ENCODE results near the gene MAP3K10. TPM values are rescaled to one million over a fixed set of nuclear protein-coding genes. Genes with fewer than 3 reads are reported as not detected.

Gene MAP3K10
- polyA plus RNA-seq, 1 donor from 2014 or later = 18.3 TPM

DNA sequence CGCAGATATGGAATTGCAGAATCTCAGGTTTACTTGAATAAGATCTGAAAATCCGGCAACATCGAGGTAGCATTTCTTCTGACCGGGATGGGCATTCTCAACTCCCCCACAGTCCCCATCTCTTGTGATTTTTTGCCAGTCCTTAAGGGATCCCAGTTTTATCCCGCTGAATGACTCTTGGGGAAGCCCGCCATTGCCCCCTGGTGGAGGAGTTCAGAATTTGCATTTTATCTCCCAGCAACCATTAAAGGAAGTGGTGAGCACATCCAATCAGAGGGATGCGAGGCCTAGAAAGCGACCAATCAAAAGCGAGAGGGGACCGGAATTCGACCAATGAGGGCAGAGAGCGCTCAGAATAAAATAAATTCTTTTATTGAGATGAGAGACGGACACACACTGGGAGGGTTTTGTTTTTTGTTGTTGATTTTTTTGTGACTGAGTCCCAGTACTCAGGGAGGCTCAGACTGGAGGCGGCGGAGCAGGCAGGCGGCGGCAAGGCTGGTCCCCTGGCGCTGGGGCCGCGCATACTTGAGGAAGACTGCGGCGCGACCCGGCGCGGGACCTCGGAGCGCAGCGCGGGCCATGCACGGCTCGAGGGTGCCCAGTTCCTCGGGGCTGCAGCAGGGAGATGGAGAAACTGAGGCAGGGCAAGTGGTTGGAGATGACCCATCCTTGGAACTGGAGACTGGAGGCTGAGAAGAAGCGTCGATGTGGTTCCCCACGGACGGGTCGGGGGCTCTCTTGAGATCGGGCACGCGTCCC, 30.8 kb downstream of the MAP3K10 start:
- H3K27me3 ChIP-seq (ENCODE audit: insufficient read depth, low read depth, low read length) = peaks cover 21% of the 10 kb centered on the region
- no peaks in the 10 kb centered on the region for H3K36me3 ChIP-seq (ENCODE audit: insufficient read depth, low read length)
- no peak overlapping the region for H2AFZ ChIP-seq (ENCODE audit: low read depth, low read length)
- H3K9me3 ChIP-seq (ENCODE audit: low read length) = no peaks in the 10 kb centered on the region
- no peaks in the 10 kb centered on the region for H3F3A ChIP-seq (ENCODE audit: insufficient read depth, low read length, poor library complexity, severe bottlenecking)
- no peak overlapping the region for H3K4me2 ChIP-seq (ENCODE audit: low read length)
- H3K79me2 ChIP-seq (replicated peaks; ENCODE audit: insufficient read depth, low read length) = no peaks in the 10 kb centered on the region
- H3K9ac ChIP-seq (ENCODE audit: low read length) = no peak overlapping the region
- H3K9me2 ChIP-seq (ENCODE audit: insufficient read depth, low read length) = no peaks in the 10 kb centered on the region
- H4K20me1 ChIP-seq (ENCODE audit: insufficient read depth) = no peaks in the 10 kb centered on the region
- TF ChIP-seq TAF1 (IDR thresholded peaks at IDR 0.05; ENCODE audit: low read depth) (no peak), RAD21 (conservative IDR thresholded peaks at IDR 0.05) (peak; percentile 60), SMC3 (conservative IDR thresholded peaks at IDR 0.05; ENCODE audit: poor library complexity) (peak; percentile 69)
- TF ChIP-seq, protein P1, sequence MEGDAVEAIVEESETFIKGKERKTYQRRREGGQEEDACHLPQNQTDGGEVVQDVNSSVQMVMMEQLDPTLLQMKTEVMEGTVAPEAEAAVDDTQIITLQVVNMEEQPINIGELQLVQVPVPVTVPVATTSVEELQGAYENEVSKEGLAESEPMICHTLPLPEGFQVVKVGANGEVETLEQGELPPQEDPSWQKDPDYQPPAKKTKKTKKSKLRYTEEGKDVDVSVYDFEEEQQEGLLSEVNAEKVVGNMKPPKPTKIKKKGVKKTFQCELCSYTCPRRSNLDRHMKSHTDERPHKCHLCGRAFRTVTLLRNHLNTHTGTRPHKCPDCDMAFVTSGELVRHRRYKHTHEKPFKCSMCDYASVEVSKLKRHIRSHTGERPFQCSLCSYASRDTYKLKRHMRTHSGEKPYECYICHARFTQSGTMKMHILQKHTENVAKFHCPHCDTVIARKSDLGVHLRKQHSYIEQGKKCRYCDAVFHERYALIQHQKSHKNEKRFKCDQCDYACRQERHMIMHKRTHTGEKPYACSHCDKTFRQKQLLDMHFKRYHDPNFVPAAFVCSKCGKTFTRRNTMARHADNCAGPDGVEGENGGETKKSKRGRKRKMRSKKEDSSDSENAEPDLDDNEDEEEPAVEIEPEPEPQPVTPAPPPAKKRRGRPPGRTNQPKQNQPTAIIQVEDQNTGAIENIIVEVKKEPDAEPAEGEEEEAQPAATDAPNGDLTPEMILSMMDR (IDR thresholded peaks at IDR 0.05; ENCODE audit: poor library complexity, severe bottlenecking) = peak; percentile 75
- no peak overlapping the region for H3K27ac ChIP-seq (ENCODE audit: low read length)
- H3K4me3 ChIP-seq (ENCODE audit: low read length) = no peak overlapping the region

DNA sequence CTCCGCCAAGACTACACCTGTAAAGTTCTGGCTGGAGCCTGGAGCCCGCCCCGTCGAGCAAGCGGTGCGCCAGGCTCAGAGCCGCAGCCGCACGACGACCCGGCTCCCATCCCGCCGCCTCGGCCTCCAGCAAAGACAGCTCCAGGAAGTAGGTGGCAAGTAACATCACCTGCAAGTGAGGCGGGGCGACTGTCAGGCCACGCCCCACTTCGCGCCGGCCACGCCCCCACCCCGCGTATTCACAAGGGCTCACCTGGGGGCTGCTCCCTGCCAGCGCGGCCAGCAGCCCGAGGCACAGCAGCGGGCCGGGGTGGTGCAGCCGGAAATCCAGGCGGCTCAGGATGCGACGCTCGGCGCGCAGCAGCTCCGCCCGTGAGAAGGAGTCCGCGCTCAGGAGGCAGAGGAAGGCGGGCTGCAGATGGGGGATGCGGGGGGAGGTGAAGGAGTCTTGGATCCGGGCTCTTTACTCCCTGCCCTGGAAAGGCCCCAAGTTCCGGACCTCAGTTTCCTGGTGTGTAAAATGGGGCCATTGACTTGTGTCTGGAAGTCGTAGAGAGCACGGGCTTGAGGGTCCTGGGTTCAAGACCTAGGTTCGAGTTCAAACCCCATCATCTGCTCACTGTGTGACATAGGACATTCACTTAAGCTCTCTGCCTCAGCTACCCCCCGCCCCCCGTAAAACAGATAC, 32.1 kb downstream of the MAP3K10 start:
- Histone ChIP-seq H3K79me2 (replicated peaks; ENCODE audit: insufficient read depth, low read length) (no peaks in the 10 kb centered on the region), H3K4me3 (ENCODE audit: low read length) (no peak overlapping the region), H2AFZ (ENCODE audit: low read depth, low read length) (no peak overlapping the region)

More for the DNA sequence above, 32.1 kb downstream of the MAP3K10 start:
- Histone ChIP-seq H3K27ac (ENCODE audit: low read length) (no peak overlapping the region), H4K20me1 (ENCODE audit: insufficient read depth) (no peaks in the 10 kb centered on the region), H3K27me3 (ENCODE audit: insufficient read depth, low read depth, low read length) (peaks cover 18% of the 10 kb centered on the region), H3K9me3 (ENCODE audit: low read length) (no peaks in the 10 kb centered on the region), H3K9me2 (ENCODE audit: insufficient read depth, low read length) (no peaks in the 10 kb centered on the region), H3F3A (ENCODE audit: insufficient read depth, low read length, poor library complexity, severe bottlenecking) (no peaks in the 10 kb centered on the region), H3K9ac (ENCODE audit: low read length) (no peak overlapping the region), H3K4me2 (ENCODE audit: low read length) (no peak overlapping the region), H3K36me3 (ENCODE audit: insufficient read depth, low read length) (no peaks in the 10 kb centered on the region)
- TF ChIP-seq SMC3 (conservative IDR thresholded peaks at IDR 0.05; ENCODE audit: poor library complexity) (no peak), RAD21 (conservative IDR thresholded peaks at IDR 0.05) (no peak), POLR2AphosphoS5 (IDR thresholded peaks at IDR 0.05) (no peak), EZH2 (IDR thresholded peaks at IDR 0.05; ENCODE audit: borderline replicate concordance, insufficient read depth, low read length, poor library complexity, severe bottlenecking) (no peak), TAF1 (IDR thresholded peaks at IDR 0.05; ENCODE audit: low read depth) (no peak), EP300 (conservative IDR thresholded peaks at IDR 0.05; ENCODE audit: poor library complexity, severe bottlenecking) (no peak), MXI1 (conservative IDR thresholded peaks at IDR 0.05; ENCODE audit: poor library complexity, severe bottlenecking) (no peak)
- TF ChIP-seq, protein P1 (IDR thresholded peaks at IDR 0.05; ENCODE audit: poor library complexity, severe bottlenecking) = no peak
- TF ChIP-seq, protein P2, sequence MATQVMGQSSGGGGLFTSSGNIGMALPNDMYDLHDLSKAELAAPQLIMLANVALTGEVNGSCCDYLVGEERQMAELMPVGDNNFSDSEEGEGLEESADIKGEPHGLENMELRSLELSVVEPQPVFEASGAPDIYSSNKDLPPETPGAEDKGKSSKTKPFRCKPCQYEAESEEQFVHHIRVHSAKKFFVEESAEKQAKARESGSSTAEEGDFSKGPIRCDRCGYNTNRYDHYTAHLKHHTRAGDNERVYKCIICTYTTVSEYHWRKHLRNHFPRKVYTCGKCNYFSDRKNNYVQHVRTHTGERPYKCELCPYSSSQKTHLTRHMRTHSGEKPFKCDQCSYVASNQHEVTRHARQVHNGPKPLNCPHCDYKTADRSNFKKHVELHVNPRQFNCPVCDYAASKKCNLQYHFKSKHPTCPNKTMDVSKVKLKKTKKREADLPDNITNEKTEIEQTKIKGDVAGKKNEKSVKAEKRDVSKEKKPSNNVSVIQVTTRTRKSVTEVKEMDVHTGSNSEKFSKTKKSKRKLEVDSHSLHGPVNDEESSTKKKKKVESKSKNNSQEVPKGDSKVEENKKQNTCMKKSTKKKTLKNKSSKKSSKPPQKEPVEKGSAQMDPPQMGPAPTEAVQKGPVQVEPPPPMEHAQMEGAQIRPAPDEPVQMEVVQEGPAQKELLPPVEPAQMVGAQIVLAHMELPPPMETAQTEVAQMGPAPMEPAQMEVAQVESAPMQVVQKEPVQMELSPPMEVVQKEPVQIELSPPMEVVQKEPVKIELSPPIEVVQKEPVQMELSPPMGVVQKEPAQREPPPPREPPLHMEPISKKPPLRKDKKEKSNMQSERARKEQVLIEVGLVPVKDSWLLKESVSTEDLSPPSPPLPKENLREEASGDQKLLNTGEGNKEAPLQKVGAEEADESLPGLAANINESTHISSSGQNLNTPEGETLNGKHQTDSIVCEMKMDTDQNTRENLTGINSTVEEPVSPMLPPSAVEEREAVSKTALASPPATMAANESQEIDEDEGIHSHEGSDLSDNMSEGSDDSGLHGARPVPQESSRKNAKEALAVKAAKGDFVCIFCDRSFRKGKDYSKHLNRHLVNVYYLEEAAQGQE (IDR thresholded peaks at IDR 0.05; ENCODE audit: borderline replicate concordance) = no peak

All from neural cell (in vitro differentiated cells).